Epithelial cell of proximal tubule (primary cell): ENCODE results near the gene CYP20A1. TPM values are rescaled to one million over a fixed set of nuclear protein-coding genes. Genes with fewer than 3 reads are reported as not detected.
"Not testable (repeated sequence)": the region's sequence is repeated elsewhere in the genome, so short reads cannot be mapped to it uniquely, and the experiment has no call there.

Experiments used
- DNase-seq: peaks from one replicate; pipeline ENCODE4 v3.0.0-alpha.2; 2011; ENCODE audit warnings: low read depth
- H3K4me3 ChIP-seq: 2 replicates; pipeline ENCODE4 v1.5.1; 2011; ENCODE audit warnings: low read depth, mild to moderate bottlenecking, low read length
- CTCF ChIP-seq: conservative IDR thresholded peaks from 2 replicates; pipeline ENCODE4 v1.5.1; 2012; ENCODE audit warnings: low read depth, mild to moderate bottlenecking, low read length
- total RNA-seq: library from RNA; depleted of rRNA; stranded (reverse); fragments of >200 nt; gene quantifications from 2 replicates; pipeline ENCODE4 v1.2.3, GENCODE V29; 2015

Gene CYP20A1
- total RNA-seq, 1 donor from 2014 or later = 11.1 TPM

GRCh38 chr2:203286532-203286931 is 47.7 kb downstream of the CYP20A1 start:
- TF ChIP-seq CTCF = no peak
- H3K4me3 ChIP-seq = no peak overlapping the region
- no peak for DNase-seq

- TF ChIP-seq CTCF = no peak
- no peak for DNase-seq
- H3K4me3 ChIP-seq = no peak overlapping the region
Measured at GRCh38 chr2:203301667-203302066, 62.8 kb downstream of the CYP20A1 start.

- not testable (repeated sequence) for DNase-seq, H3K4me3 ChIP-seq
Measured at GRCh38 chr2:203302586-203302985, 63.8 kb downstream of the CYP20A1 start.

GRCh38 chr2:203310688-203311436 is 72.0 kb downstream of the CYP20A1 start:
- no peak overlapping the region for H3K4me3 ChIP-seq
- no peak for DNase-seq
- no peak for TF ChIP-seq CTCF

GRCh38 chr2:203326356-203326755 is 87.5 kb downstream of the CYP20A1 start:
- TF ChIP-seq CTCF = no peak
- no peak for DNase-seq
- no peak overlapping the region for H3K4me3 ChIP-seq

GRCh38 chr2:203327582-203327900 is 88.7 kb downstream of the CYP20A1 start:
- no peak for TF ChIP-seq CTCF
- no peak for DNase-seq
- H3K4me3 ChIP-seq = peak overlapping the region; percentile 60

GRCh38 chr2:203327901-203328759 is 89.3 kb downstream of the CYP20A1 start, which contains the start of gene ABI2:
TSS of gene ABI2 (plus strand) at chr2:203328394. CDS start at chr2:203328515, 121 bp downstream.
- no peak for DNase-seq
- no peak for TF ChIP-seq CTCF
- peak within 1 kb of the TSS; percentile 60 for H3K4me3 ChIP-seq
